ENCODE results near the gene GALR3. TPM values are rescaled to one million over a fixed set of nuclear protein-coding genes. Genes with fewer than 3 reads are reported as not detected.
"Not testable (repeated sequence)": the region's sequence is repeated elsewhere in the genome, so short reads cannot be mapped to it uniquely, and the experiment has no call there.

The GALR3 gene
- polyA plus RNA-seq, 1 donor from 2014 or later: not detected

- H3K27ac Mint-ChIP-seq, H3K4me3 Mint-ChIP-seq, H3K9me3 Mint-ChIP-seq, H3K4me1 Mint-ChIP-seq, H3K36me3 Mint-ChIP-seq: not testable (repeated sequence)
- H3K27me3 Mint-ChIP-seq: peaks cover 10% of the 10 kb centered on the region
Observed at GRCh38 chr22:37797259-37797658, 25.9 kb upstream of the GALR3 start.

GRCh38 chr22:37797874-37798500 is 25.2 kb upstream of the GALR3 start:
- Mint-ChIP-seq H3K36me3 (no peaks in the 10 kb centered on the region), H3K27ac (peak overlapping the region in 1 of 3 donors; percentile 44), H3K4me3 (peak overlapping the region in 2 of 4 donors; percentile 7 to 55), H3K9me3 (no peaks in the 10 kb centered on the region), H3K4me1 (peaks cover 5 to 12% (median 11%) of the 10 kb centered on the region in 3 donors), H3K27me3 (peaks cover 15% of the 10 kb centered on the region)

- Mint-ChIP-seq H3K4me1 (peaks cover 5 to 14% (median 13%) of the 10 kb centered on the region in 3 donors), H3K4me3 (peak overlapping the region in 1 of 4 donors; percentile 16), H3K27me3 (peaks cover 28% of the 10 kb centered on the region)
- H3K27ac Mint-ChIP-seq, H3K9me3 Mint-ChIP-seq, H3K36me3 Mint-ChIP-seq: not testable (repeated sequence)
Observed at GRCh38 chr22:37799979-37800378, 23.2 kb upstream of the GALR3 start.

GRCh38 chr22:37801946-37802309 is 21.3 kb upstream of the GALR3 start:
- peak overlapping the region in 2 of 4 donors; percentile 42 to 46 for H3K4me3 Mint-ChIP-seq
- no peak overlapping the region for H3K27ac Mint-ChIP-seq
- no peaks in the 10 kb centered on the region for H3K36me3 Mint-ChIP-seq
- H3K4me1 Mint-ChIP-seq: peaks cover 17 to 26% (median 17%) of the 10 kb centered on the region in 3 donors
- peaks cover 42% of the 10 kb centered on the region for H3K27me3 Mint-ChIP-seq
- peaks cover 0 to 2% (median 0%) of the 10 kb centered on the region in 3 donors for H3K9me3 Mint-ChIP-seq

GRCh38 chr22:37802310-37803194 is 20.6 kb upstream of the GALR3 start:
- H3K27ac Mint-ChIP-seq: no peak overlapping the region
- peaks cover 46% of the 10 kb centered on the region for H3K27me3 Mint-ChIP-seq
- peaks cover 0 to 2% (median 0%) of the 10 kb centered on the region in 3 donors for H3K9me3 Mint-ChIP-seq
- H3K4me3 Mint-ChIP-seq: peak overlapping the region; percentile 21 to 91 (median 54)
- no peaks in the 10 kb centered on the region for H3K36me3 Mint-ChIP-seq
- peaks cover 17 to 28% (median 17%) of the 10 kb centered on the region in 3 donors for H3K4me1 Mint-ChIP-seq

GRCh38 chr22:37803195-37803638 is 20.0 kb upstream of the GALR3 start:
- Mint-ChIP-seq H3K9me3 (peaks cover 0 to 2% (median 0%) of the 10 kb centered on the region in 3 donors), H3K27ac (no peak overlapping the region), H3K27me3 (peaks cover 48% of the 10 kb centered on the region), H3K4me1 (peaks cover 12 to 26% (median 20%) of the 10 kb centered on the region in 3 donors), H3K36me3 (no peaks in the 10 kb centered on the region), H3K4me3 (peak overlapping the region in 3 of 4 donors; percentile 21 to 91 (median 61))

- peak overlapping the region; percentile 25 to 79 (median 68) for H3K4me3 Mint-ChIP-seq
- H3K36me3 Mint-ChIP-seq: no peaks in the 10 kb centered on the region
- peaks cover 52% of the 10 kb centered on the region for H3K27me3 Mint-ChIP-seq
- peak overlapping the region in 1 of 3 donors; percentile 85 for H3K27ac Mint-ChIP-seq
- peaks cover 10 to 27% (median 22%) of the 10 kb centered on the region in 3 donors for H3K4me1 Mint-ChIP-seq
- H3K9me3 Mint-ChIP-seq: peaks cover 0 to 2% (median 0%) of the 10 kb centered on the region in 3 donors
Observed at GRCh38 chr22:37803639-37804351, 19.4 kb upstream of the GALR3 start.

GRCh38 chr22:37804352-37804880 is 18.8 kb upstream of the GALR3 start:
- Mint-ChIP-seq H3K4me1 (peaks cover 10 to 27% (median 22%) of the 10 kb centered on the region in 3 donors), H3K9me3 (peaks cover 0 to 2% (median 0%) of the 10 kb centered on the region in 3 donors), H3K27me3 (peaks cover 55% of the 10 kb centered on the region), H3K27ac (peak overlapping the region in 1 of 3 donors; percentile 85), H3K36me3 (no peaks in the 10 kb centered on the region), H3K4me3 (peak overlapping the region; percentile 25 to 79 (median 68))

GRCh38 chr22:37804881-37805809 is 18.0 kb upstream of the GALR3 start:
- Mint-ChIP-seq H3K27me3 (peaks cover 58% of the 10 kb centered on the region), H3K4me3 (peak overlapping the region; percentile 43 to 79 (median 68)), H3K9me3 (peaks cover 0 to 2% (median 0%) of the 10 kb centered on the region in 3 donors), H3K36me3 (no peaks in the 10 kb centered on the region), H3K27ac (peak overlapping the region in 2 of 3 donors; percentile 21 to 79), H3K4me1 (peaks cover 12 to 27% (median 20%) of the 10 kb centered on the region in 3 donors)

- H3K27ac Mint-ChIP-seq: peak overlapping the region; percentile 8 to 79 (median 21)
- H3K27me3 Mint-ChIP-seq: peaks cover 56% of the 10 kb centered on the region
- peaks cover 12 to 24% (median 17%) of the 10 kb centered on the region in 3 donors for H3K4me1 Mint-ChIP-seq
- H3K4me3 Mint-ChIP-seq: peak overlapping the region in 3 of 4 donors; percentile 43 to 79 (median 74)
- H3K36me3 Mint-ChIP-seq: no peaks in the 10 kb centered on the region
- peaks cover 0 to 2% (median 0%) of the 10 kb centered on the region in 3 donors for H3K9me3 Mint-ChIP-seq
Observed at GRCh38 chr22:37805810-37806277, 17.3 kb upstream of the GALR3 start.

GRCh38 chr22:37806409-37807333 is 16.5 kb upstream of the GALR3 start:
- Mint-ChIP-seq H3K9me3 (peaks cover 0 to 2% (median 0%) of the 10 kb centered on the region in 3 donors), H3K4me3 (peak overlapping the region; percentile 2 to 87 (median 57)), H3K4me1 (peaks cover 12 to 24% (median 17%) of the 10 kb centered on the region in 3 donors), H3K27me3 (peaks cover 56% of the 10 kb centered on the region), H3K27ac (peak overlapping the region in 2 of 3 donors; percentile 19 to 79), H3K36me3 (no peaks in the 10 kb centered on the region)

GRCh38 chr22:37807410-37808293 is 15.5 kb upstream of the GALR3 start, which contains the start of gene GCAT:
TSS of gene GCAT (plus strand) at chr22:37807934. CDS start at chr22:37807968, 34 bp downstream.
- Mint-ChIP-seq H3K4me1 (peaks cover 9 to 23% (median 17%) of the 10 kb centered on the region in 3 donors), H3K9me3 (peaks cover 0 to 2% (median 0%) of the 10 kb centered on the region in 3 donors), H3K27me3 (peaks cover 60% of the 10 kb centered on the region), H3K27ac (peak within 1 kb of the TSS; percentile 63 to 79 (median 71)), H3K4me3 (peak within 1 kb of the TSS; percentile 54 to 90 (median 76)), H3K36me3 (no peaks in the 10 kb centered on the region)

Measured in IgD-negative memory B cell (primary cell).